DMS114 treated with DMSO at 0.1 percent for 48 hours (cell line): ENCODE data around the gene CST11.

Experiments used
- DNase-seq: peaks from one replicate; lab custom pipeline; 2025; ENCODE audit not compliant: unreplicated experiment; lab: John Stamatoyannopoulos, UW

Gene CST11

GRCh38 chr20:23420943-23421931 lies 31.4 kb downstream of the CST11 start, which contains the start of gene NAPB:
NAPB (minus strand) TSS chr20:23421488; CDS start chr20:23421402, 86 bp downstream.
- peak; percentile 73 for DNase-seq

GRCh38 chr20:23419995-23420901 lies 32.4 kb downstream of the CST11 start:
- DNase-seq: no peak

- DNase-seq: no peak
These were observed 33.0 kb downstream of the CST11 start for GRCh38 chr20:23419657-23419994.

- no peak for DNase-seq
These were observed 34.8 kb downstream of the CST11 start for GRCh38 chr20:23417861-23418260.

- DNase-seq: no peak
These were observed 36.6 kb downstream of the CST11 start for GRCh38 chr20:23415959-23416583.

- DNase-seq: no peak
These were observed 37.1 kb downstream of the CST11 start for GRCh38 chr20:23415555-23415954.

GRCh38 chr20:23414526-23415188 lies 38.0 kb downstream of the CST11 start:
- DNase-seq: no peak

GRCh38 chr20:23413862-23414422 lies 38.7 kb downstream of the CST11 start:
- DNase-seq: no peak

GRCh38 chr20:23412026-23412425 lies 40.6 kb downstream of the CST11 start:
- no peak for DNase-seq

- no peak for DNase-seq
These were observed 41.6 kb downstream of the CST11 start for GRCh38 chr20:23410916-23411695.

GRCh38 chr20:23409800-23410199 lies 42.9 kb downstream of the CST11 start:
- no peak for DNase-seq

- DNase-seq: no peak
These were observed 43.7 kb downstream of the CST11 start for GRCh38 chr20:23408957-23409356.

- DNase-seq: no peak
These were observed 44.8 kb downstream of the CST11 start for GRCh38 chr20:23407781-23408464.

GRCh38 chr20:23406880-23407279 lies 45.8 kb downstream of the CST11 start:
- no peak for DNase-seq

- no peak for DNase-seq
These were observed 48.5 kb downstream of the CST11 start for GRCh38 chr20:23404196-23404595.

- DNase-seq: no peak
These were observed 48.9 kb downstream of the CST11 start for GRCh38 chr20:23403751-23404150.

- DNase-seq: no peak
These were observed 51.6 kb downstream of the CST11 start for GRCh38 chr20:23401051-23401450.
